ENCODE data around the gene CEP97. TPM values are rescaled to one million over a fixed set of nuclear protein-coding genes. Genes with fewer than 3 reads are reported as not detected.

CEP97 gene
- polyA plus RNA-seq, 1 donor (not counting 4 experiments of a cell fraction or from before 2014, with no cell fraction given), result 3.6 TPM

GRCh38 chr3:101729586-101729985, 5.2 kb downstream of the CEP97 start:
- Histone ChIP-seq H3K36me3 (ENCODE audit: control insufficient read depth in 2 of 2, extremely low read depth in 1 of 2, insufficient read depth in 2 of 2, low read length in 2 of 2) (peaks cover 9 to 21% of the 10 kb centered on the region in 2 experiments), H3K79me2 (ENCODE audit: control insufficient read depth, insufficient read depth, low read length) (peaks cover 13% of the 10 kb centered on the region), H3K27ac (ENCODE audit: control insufficient read depth, insufficient read depth, low read length) (no peak overlapping the region), H4K20me1 (ENCODE audit: control insufficient read depth, extremely low read depth, insufficient read depth, low read length) (no peaks in the 10 kb centered on the region), H3K27me3 (ENCODE audit: control insufficient read depth, extremely low read depth, insufficient read depth, low read length) (no peaks in the 10 kb centered on the region), H3K4me2 (ENCODE audit: control insufficient read depth, extremely low read depth, insufficient read depth, low read depth, low read length) (no peak overlapping the region), H2AFZ (ENCODE audit: control insufficient read depth, low read length) (no peak overlapping the region), H3K4me3 (ENCODE audit: control insufficient read depth in 2 of 3, extremely low read depth in 1 of 3, insufficient read depth in 2 of 3, low read depth in 1 of 3, low read length in 3 of 3) (no peak overlapping the region), H3K4me1 (ENCODE audit: control insufficient read depth, extremely low read depth, insufficient read depth, low read length) (peaks cover 4% of the 10 kb centered on the region), H3K9ac (ENCODE audit: control insufficient read depth, extremely low read depth, insufficient read depth, low read length) (no peak overlapping the region), H3K9me3 (ENCODE audit: control insufficient read depth, low read depth, low read length) (no peaks in the 10 kb centered on the region), H3K9me1 (ENCODE audit: control insufficient read depth, extremely low read depth, insufficient read depth, low read length) (no peaks in the 10 kb centered on the region)
- FAIRE-seq, result no peak
- no peak for DNase-seq (ENCODE audit: low read depth, low spot score)
- dilution Hi-C loops (cut with MboI; ENCODE audit: extremely low pct_ligation_motif_present, low sequenced_read_pairs), result no loop called here
- TF ChIP-seq EZH2 (IDR thresholded peaks at IDR 0.05; ENCODE audit: low read length) (no peak), CTCF (optimal IDR thresholded peaks at IDR 0.05 in 1 of 3, IDR thresholded peaks at IDR 0.05 in 1 of 3, conservative IDR thresholded peaks at IDR 0.05 in 1 of 3; ENCODE audit: extremely low read depth in 1 of 3, insufficient read depth in 2 of 3, low read length in 3 of 3) (no peak)

DNA sequence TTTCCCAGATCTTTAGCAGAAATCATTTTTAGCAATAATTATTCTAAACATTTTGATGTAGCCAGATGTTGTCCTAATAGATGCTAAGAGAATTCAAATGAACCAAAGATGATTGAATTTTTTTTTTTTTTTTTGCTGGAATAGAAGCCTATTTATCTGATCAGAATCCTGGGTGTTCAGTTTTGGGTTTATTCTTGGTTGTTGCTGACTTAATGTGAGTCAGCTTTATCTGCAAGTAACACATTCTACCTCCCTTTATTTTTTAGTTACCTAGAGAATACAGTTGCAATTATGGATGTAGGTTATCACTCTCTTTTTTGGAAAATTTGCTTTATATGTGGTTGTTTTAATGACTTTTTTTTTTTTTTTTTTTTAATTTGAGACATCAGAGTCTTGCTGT, 6.4 kb downstream of the CEP97 start:
- dilution Hi-C loops (cut with MboI; ENCODE audit: extremely low pct_ligation_motif_present, low sequenced_read_pairs), result no loop called here
- Histone ChIP-seq H3K4me3 (ENCODE audit: control insufficient read depth in 2 of 3, extremely low read depth in 1 of 3, insufficient read depth in 2 of 3, low read depth in 1 of 3, low read length in 3 of 3) (no peak overlapping the region), H3K79me2 (ENCODE audit: control insufficient read depth, insufficient read depth, low read length) (peaks cover 4% of the 10 kb centered on the region), H3K4me1 (ENCODE audit: control insufficient read depth, extremely low read depth, insufficient read depth, low read length) (peaks cover under 1% of the 10 kb centered on the region), H3K4me2 (ENCODE audit: control insufficient read depth, extremely low read depth, insufficient read depth, low read depth, low read length) (no peak overlapping the region), H3K27ac (ENCODE audit: control insufficient read depth, insufficient read depth, low read length) (no peak overlapping the region), H3K36me3 (ENCODE audit: control insufficient read depth in 2 of 2, extremely low read depth in 1 of 2, insufficient read depth in 2 of 2, low read length in 2 of 2) (peaks cover 10 to 23% of the 10 kb centered on the region in 2 experiments), H3K9ac (ENCODE audit: control insufficient read depth, extremely low read depth, insufficient read depth, low read length) (no peak overlapping the region), H3K27me3 (ENCODE audit: control insufficient read depth, extremely low read depth, insufficient read depth, low read length) (no peaks in the 10 kb centered on the region), H4K20me1 (ENCODE audit: control insufficient read depth, extremely low read depth, insufficient read depth, low read length) (no peaks in the 10 kb centered on the region), H3K9me3 (ENCODE audit: control insufficient read depth, low read depth, low read length) (no peaks in the 10 kb centered on the region), H2AFZ (ENCODE audit: control insufficient read depth, low read length) (no peak overlapping the region), H3K9me1 (ENCODE audit: control insufficient read depth, extremely low read depth, insufficient read depth, low read length) (no peaks in the 10 kb centered on the region)
- no peak for DNase-seq (ENCODE audit: low read depth, low spot score)
- TF ChIP-seq CTCF (optimal IDR thresholded peaks at IDR 0.05 in 1 of 3, IDR thresholded peaks at IDR 0.05 in 1 of 3, conservative IDR thresholded peaks at IDR 0.05 in 1 of 3; ENCODE audit: extremely low read depth in 1 of 3, insufficient read depth in 2 of 3, low read length in 3 of 3) (no peak), EZH2 (IDR thresholded peaks at IDR 0.05; ENCODE audit: low read length) (no peak)
- FAIRE-seq, result no peak

Data from keratinocyte (primary cell).